C4-2B (cell line): Measurements from ENCODE around the gene CCDC201.

ENCODE experiments used
- ZFX ChIP-seq: fragments of 450-650 bp; IDR thresholded peaks from 2 replicates; pipeline ENCODE4 v1.6.1; 2017
- TF ChIP-seq, protein P1 (sequence below): fragments of 450-650 bp; conservative IDR thresholded peaks from 2 replicates; pipeline ENCODE4 v1.5.1; 2017; ENCODE audit warnings: mild to moderate bottlenecking

DNA sequence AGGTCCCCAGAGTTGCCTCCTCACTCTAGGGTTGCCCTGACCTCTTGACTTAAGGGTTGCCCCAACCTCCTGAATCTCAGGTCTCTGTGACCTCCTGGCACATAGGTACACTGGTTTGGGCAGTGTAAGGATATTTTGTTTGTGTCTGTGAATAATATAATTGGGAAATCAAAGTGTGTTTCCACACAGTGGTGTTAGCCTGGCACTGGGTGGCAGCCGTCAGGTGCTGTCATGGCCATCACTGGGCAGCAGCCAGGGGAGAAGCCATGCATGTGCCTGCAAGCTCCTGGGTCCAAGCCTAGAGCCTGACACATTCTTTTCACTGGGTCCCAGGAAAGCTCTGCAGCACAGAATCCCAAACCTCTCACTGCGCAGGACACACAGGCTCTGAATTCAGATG lies 3.6 kb upstream of the CCDC201 start:
- TF ChIP-seq, protein P1, sequence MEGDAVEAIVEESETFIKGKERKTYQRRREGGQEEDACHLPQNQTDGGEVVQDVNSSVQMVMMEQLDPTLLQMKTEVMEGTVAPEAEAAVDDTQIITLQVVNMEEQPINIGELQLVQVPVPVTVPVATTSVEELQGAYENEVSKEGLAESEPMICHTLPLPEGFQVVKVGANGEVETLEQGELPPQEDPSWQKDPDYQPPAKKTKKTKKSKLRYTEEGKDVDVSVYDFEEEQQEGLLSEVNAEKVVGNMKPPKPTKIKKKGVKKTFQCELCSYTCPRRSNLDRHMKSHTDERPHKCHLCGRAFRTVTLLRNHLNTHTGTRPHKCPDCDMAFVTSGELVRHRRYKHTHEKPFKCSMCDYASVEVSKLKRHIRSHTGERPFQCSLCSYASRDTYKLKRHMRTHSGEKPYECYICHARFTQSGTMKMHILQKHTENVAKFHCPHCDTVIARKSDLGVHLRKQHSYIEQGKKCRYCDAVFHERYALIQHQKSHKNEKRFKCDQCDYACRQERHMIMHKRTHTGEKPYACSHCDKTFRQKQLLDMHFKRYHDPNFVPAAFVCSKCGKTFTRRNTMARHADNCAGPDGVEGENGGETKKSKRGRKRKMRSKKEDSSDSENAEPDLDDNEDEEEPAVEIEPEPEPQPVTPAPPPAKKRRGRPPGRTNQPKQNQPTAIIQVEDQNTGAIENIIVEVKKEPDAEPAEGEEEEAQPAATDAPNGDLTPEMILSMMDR = no peak
- no peak for TF ChIP-seq ZFX
